Fibroblast of pulmonary artery (primary cell): ENCODE data around the gene PUS1.
A peak's percentile ranks its signal among the peaks of the same experiment; 100 is the strongest.

Experiments
- DNase-seq: peaks from one replicate; pipeline ENCODE4 v3.0.0-alpha.2; 2010; ENCODE audit warnings: low read depth
- H3K4me3 ChIP-seq: replicated peaks from 2 replicates; pipeline ENCODE4 v1.5.1; 2011; ENCODE audit warnings: low read depth, mild to moderate bottlenecking, control low read depth, low read length, moderate library complexity
- TF ChIP-seq, protein P1 (sequence below): IDR thresholded peaks from 2 replicates; pipeline ENCODE4 v1.5.1; 2011; ENCODE audit warnings: mild to moderate bottlenecking, control low read depth, low read length, inconsistent platforms; ENCODE audit errors: missing control alignments

Gene PUS1

DNA sequence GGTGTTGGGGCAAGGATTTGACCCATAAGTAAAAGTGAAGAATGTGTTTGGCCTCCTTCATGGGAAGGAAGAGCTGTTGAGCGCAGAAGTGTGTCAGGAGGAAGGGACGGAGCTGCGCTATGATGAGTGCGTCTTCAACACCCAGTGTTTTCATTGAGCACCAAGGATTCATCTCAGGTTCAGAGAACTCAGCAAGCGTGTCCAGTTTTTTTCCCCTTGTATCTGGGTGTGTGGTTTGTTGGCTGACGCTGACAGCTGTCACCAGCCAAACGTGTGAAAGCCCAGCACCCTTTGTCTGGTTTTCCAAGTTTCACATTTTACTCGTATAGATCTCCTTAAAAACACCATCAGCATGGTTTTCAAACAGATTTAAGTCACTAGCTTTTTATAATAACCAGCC lies 33.0 kb downstream of the PUS1 start:
- TF ChIP-seq, protein P1, sequence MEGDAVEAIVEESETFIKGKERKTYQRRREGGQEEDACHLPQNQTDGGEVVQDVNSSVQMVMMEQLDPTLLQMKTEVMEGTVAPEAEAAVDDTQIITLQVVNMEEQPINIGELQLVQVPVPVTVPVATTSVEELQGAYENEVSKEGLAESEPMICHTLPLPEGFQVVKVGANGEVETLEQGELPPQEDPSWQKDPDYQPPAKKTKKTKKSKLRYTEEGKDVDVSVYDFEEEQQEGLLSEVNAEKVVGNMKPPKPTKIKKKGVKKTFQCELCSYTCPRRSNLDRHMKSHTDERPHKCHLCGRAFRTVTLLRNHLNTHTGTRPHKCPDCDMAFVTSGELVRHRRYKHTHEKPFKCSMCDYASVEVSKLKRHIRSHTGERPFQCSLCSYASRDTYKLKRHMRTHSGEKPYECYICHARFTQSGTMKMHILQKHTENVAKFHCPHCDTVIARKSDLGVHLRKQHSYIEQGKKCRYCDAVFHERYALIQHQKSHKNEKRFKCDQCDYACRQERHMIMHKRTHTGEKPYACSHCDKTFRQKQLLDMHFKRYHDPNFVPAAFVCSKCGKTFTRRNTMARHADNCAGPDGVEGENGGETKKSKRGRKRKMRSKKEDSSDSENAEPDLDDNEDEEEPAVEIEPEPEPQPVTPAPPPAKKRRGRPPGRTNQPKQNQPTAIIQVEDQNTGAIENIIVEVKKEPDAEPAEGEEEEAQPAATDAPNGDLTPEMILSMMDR: no peak
- H3K4me3 ChIP-seq: no peak overlapping the region
- no peak for DNase-seq

GRCh38 chr12:131963381-131963780 lies 34.3 kb downstream of the PUS1 start:
- H3K4me3 ChIP-seq: no peak overlapping the region
- TF ChIP-seq, protein P1: no peak
- DNase-seq: no peak

GRCh38 chr12:131965073-131965472 lies 36.0 kb downstream of the PUS1 start:
- no peak overlapping the region for H3K4me3 ChIP-seq
- DNase-seq: no peak
- TF ChIP-seq, protein P1: no peak

- TF ChIP-seq, protein P1: no peak
- H3K4me3 ChIP-seq: no peak overlapping the region
- no peak for DNase-seq
These were observed 42.1 kb downstream of the PUS1 start for GRCh38 chr12:131971226-131971625.

DNA sequence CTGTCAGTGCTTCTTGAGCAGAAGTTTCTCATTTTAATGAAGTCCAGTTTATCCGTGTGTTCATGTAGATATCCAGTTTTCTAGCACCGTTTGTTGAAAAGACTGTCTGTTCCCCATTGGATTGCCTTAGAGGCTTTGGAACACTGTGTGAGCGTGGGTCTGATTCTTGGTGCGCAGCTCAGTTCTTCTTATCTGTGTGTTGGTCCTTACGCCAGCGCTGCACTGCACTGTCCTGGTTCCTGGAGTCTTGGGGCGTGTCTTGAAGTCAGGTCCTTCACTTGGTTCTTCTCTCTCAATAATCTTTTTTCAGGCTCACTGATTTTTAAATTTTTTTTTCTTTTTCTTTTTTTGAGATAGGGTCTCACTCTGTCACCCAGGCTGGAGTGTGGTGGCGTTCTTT lies 46.2 kb downstream of the PUS1 start:
- TF ChIP-seq, protein P1: no peak
- no peak for DNase-seq
- no peak overlapping the region for H3K4me3 ChIP-seq

DNA sequence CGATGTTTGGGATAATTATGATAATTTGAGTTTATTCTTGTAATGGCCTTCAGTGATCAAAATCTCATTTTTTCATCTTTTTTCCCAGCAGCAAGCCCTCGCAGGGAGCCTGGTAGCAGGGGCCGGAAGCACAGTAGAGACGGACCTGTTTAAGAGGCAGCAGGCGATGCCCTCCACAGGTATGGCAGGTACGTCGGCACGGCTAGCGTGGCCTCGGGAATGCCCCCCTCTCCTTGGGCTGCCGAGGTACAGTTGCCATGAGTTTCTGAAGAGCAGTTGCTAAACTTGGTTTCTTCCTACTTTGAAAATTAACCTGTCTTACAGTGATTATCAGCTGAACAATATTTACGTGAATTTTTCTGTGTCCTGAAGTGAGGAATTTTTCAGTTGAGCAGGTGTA lies 50.5 kb downstream of the PUS1 start:
- H3K4me3 ChIP-seq: no peak overlapping the region
- no peak for DNase-seq
- TF ChIP-seq, protein P1: no peak

GRCh38 chr12:131980263-131980662 lies 51.2 kb downstream of the PUS1 start:
- peak; percentile 10 for DNase-seq
- H3K4me3 ChIP-seq: no peak overlapping the region
- TF ChIP-seq, protein P1: no peak
